Ishikawa (cell line): ENCODE results near the gene DSCAML1.

Experiments used
- CEBPB ChIP-seq: IDR thresholded peaks from 2 replicates; pipeline ENCODE4 v1.6.1; 2012
- CREB1 ChIP-seq: IDR thresholded peaks from 2 replicates; pipeline ENCODE4 v1.6.1; 2012; ENCODE audit warnings: low read depth
- EGR1 ChIP-seq: IDR thresholded peaks from 2 replicates; pipeline ENCODE4 v1.6.1; 2012
- EP300 ChIP-seq: IDR thresholded peaks from 2 replicates; pipeline ENCODE4 v1.6.1; 2012; ENCODE audit warnings: borderline replicate concordance
- FOXM1 ChIP-seq: IDR thresholded peaks from 2 replicates; pipeline ENCODE4 v1.6.1; 2012; ENCODE audit warnings: low read depth, borderline replicate concordance
- MAX ChIP-seq: IDR thresholded peaks from 2 replicates; pipeline ENCODE4 v1.6.1; 2012
- NFIC ChIP-seq: IDR thresholded peaks from 2 replicates; pipeline ENCODE4 v1.6.1; 2012
- RAD21 ChIP-seq: IDR thresholded peaks from 2 replicates; pipeline ENCODE4 v1.6.1; 2012; ENCODE audit warnings: low read depth
- TAF1 ChIP-seq: IDR thresholded peaks from 2 replicates; pipeline ENCODE4 v1.6.1; 2012; ENCODE audit warnings: low read depth, mild to moderate bottlenecking
- TCF12 ChIP-seq: IDR thresholded peaks from 2 replicates; pipeline ENCODE4 v1.6.1; 2012; ENCODE audit warnings: low read depth
- TEAD4 ChIP-seq: IDR thresholded peaks from 2 replicates; pipeline ENCODE4 v1.6.1; 2012
- YY1 ChIP-seq: IDR thresholded peaks from 2 replicates; pipeline ENCODE4 v1.6.1; 2012; ENCODE audit warnings: low read depth
- ZBTB7A ChIP-seq: IDR thresholded peaks from 2 replicates; pipeline ENCODE4 v1.6.1; 2012; ENCODE audit warnings: low read depth
- TF ChIP-seq, protein P1 (sequence below): IDR thresholded peaks from 2 replicates; pipeline ENCODE4 v1.6.1; 2012; ENCODE audit warnings: low read depth, mild to moderate bottlenecking
- TF ChIP-seq, protein P2 (sequence below): IDR thresholded peaks from 2 replicates; pipeline ENCODE4 v1.6.1; 2012

DSCAML1 gene

DNA sequence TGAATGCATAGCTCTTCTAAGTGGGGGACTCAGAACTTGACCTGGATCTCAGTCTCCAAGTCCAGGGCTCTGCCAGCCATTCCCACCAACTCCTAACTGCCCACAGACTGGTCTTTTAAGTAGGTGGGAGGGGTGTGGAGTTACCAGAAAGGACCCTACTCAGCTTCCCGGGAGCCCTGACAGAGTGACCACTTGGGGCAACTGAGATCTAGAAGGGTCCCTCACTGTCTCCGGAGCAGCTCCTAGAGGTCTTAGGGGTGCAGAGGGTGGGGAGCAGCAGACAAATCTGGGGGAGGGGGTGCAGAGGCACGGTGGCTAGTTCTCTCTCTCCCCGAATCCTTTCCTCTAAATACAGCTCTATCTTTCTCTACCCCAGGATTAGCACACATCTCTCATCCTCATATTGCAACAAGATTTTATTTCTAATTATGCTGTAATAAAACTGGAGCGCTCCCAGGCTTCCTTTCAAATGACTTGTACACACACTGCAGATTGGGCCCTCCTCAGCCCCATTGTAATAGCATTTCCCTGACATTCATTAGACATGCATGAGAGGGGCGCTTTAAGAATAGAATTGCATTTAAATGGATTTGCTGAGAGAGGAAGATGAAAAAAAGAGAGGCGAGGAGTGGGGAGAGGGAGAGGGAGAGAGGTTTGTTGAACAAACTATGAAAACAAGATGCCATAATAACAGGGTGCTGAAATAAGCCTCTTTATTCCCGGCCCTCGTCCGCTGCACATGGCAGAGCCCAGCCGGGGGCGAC, 250.4 kb downstream of the DSCAML1 start:
- no peak for TF ChIP-seq EGR1
- no peak for TF ChIP-seq NFIC
- TF ChIP-seq TCF12, result no peak
- no peak for TF ChIP-seq EP300
- TF ChIP-seq YY1, result no peak
- TF ChIP-seq, protein P1, sequence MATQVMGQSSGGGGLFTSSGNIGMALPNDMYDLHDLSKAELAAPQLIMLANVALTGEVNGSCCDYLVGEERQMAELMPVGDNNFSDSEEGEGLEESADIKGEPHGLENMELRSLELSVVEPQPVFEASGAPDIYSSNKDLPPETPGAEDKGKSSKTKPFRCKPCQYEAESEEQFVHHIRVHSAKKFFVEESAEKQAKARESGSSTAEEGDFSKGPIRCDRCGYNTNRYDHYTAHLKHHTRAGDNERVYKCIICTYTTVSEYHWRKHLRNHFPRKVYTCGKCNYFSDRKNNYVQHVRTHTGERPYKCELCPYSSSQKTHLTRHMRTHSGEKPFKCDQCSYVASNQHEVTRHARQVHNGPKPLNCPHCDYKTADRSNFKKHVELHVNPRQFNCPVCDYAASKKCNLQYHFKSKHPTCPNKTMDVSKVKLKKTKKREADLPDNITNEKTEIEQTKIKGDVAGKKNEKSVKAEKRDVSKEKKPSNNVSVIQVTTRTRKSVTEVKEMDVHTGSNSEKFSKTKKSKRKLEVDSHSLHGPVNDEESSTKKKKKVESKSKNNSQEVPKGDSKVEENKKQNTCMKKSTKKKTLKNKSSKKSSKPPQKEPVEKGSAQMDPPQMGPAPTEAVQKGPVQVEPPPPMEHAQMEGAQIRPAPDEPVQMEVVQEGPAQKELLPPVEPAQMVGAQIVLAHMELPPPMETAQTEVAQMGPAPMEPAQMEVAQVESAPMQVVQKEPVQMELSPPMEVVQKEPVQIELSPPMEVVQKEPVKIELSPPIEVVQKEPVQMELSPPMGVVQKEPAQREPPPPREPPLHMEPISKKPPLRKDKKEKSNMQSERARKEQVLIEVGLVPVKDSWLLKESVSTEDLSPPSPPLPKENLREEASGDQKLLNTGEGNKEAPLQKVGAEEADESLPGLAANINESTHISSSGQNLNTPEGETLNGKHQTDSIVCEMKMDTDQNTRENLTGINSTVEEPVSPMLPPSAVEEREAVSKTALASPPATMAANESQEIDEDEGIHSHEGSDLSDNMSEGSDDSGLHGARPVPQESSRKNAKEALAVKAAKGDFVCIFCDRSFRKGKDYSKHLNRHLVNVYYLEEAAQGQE, result no peak
- no peak for TF ChIP-seq ZBTB7A
- no peak for TF ChIP-seq TAF1
- no peak for TF ChIP-seq MAX
- TF ChIP-seq, protein P2, sequence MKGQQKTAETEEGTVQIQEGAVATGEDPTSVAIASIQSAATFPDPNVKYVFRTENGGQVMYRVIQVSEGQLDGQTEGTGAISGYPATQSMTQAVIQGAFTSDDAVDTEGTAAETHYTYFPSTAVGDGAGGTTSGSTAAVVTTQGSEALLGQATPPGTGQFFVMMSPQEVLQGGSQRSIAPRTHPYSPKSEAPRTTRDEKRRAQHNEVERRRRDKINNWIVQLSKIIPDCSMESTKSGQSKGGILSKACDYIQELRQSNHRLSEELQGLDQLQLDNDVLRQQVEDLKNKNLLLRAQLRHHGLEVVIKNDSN, result no peak
- TF ChIP-seq CREB1, result no peak
- no peak for TF ChIP-seq CEBPB
- no peak for TF ChIP-seq FOXM1
- TF ChIP-seq TEAD4, result no peak
- TF ChIP-seq RAD21, result no peak

DNA sequence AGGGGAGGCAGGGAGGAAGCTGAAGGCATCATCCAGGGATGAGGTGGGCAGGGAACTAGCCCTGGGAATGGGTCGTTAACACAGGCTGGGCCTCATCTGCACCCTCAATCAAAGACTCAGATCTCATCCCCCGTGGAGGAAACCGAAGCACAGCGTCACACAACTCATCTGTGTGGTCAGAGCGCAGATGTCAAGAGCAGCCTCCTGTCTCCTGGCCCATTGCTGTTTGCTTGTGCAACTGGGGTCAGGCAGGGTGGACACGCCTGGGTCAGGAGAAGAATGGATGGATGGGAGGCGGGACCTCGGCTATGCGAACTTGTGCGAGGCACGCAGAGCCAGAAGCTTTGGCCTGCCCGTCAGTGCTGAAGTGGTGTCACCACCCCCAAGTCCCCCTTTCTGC, 251.3 kb downstream of the DSCAML1 start:
- TF ChIP-seq RAD21 (no peak), YY1 (no peak), EGR1 (no peak), NFIC (no peak)

DNA sequence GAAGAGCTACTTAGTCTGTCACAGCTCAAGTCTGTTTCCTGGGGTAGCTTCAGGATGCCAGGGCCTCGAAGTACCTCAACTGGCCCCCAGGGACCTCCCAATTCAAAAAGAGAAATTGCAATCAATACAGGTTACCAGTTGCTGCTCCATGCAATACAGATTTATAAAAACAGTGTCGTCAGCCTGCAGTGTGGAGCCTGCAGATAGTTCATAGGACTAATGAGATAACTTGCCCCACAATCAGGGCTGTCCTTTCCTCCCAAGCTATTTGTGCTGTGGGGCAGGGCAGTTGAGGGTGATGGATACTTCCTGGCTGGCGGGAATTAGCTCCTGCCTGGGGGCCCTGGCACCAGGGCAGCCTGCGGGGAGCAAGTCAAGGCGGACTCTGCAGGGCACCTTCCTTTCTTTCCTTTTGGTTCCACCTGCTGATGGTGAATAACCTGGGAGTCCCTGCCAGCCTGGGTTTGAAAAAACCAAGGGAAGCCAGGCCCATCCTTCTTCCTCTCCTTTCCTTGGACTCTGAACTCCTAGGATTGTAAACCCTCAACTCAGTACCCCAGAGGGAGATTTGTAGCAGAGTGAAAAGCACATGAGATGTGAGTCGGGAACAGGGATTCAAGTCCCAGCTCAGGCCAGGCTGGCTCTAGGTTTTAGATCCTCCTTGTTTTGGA, 252.8 kb downstream of the DSCAML1 start:
- TF ChIP-seq ZBTB7A (no peak), TCF12 (no peak), CREB1 (no peak), NFIC (no peak), EGR1 (no peak), EP300 (no peak), CEBPB (no peak), TEAD4 (no peak), TAF1 (no peak), FOXM1 (no peak), MAX (no peak), RAD21 (no peak), YY1 (no peak)
- TF ChIP-seq, protein P1, result no peak
- TF ChIP-seq, protein P2, result no peak

DNA sequence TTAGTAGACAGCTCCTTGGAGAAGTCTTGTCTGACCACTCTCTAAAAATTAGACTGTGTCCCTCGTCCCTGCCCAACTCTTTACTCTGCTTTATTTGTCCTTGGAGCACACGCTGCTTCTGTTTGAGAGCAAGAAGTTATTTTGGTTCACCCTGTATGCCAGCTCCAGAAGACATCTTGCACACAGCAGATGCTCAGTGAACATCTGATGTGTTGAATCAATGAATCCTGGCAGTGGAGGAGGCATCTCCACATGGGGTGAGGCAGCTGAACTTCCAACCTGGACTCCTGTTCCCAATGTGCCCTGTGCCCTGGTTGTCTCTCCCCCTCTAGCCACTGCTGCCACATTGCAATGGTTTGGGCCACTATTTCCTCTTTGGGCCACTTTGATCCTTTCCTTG, 255.8 kb downstream of the DSCAML1 start:
- TF ChIP-seq FOXM1 (no peak), ZBTB7A (no peak), TEAD4 (no peak), MAX (no peak), TAF1 (no peak), YY1 (no peak), NFIC (no peak), EP300 (no peak), EGR1 (no peak), TCF12 (no peak), CEBPB (no peak), CREB1 (no peak), RAD21 (no peak)
- TF ChIP-seq, protein P1, result no peak
